Smooth muscle cell (in vitro differentiated cells): ENCODE results near the gene COL4A5. TPM values are rescaled to one million over a fixed set of nuclear protein-coding genes. Genes with fewer than 3 reads are reported as not detected.

Experiments used
- DNase-seq: peaks from one replicate; lab custom pipeline; 2025; ENCODE audit not compliant: unreplicated experiment; lab: John Stamatoyannopoulos, UW
- H2AFZ ChIP-seq: fragments of 200-600 bp; sonication (generic); 2 replicates; pipeline ENCODE4 v1.6.0; 2016; ENCODE audit warnings: antibody characterized with exemption, low read depth, mild to moderate bottlenecking
- H3F3A ChIP-seq: fragments of 200-600 bp; sonication (generic); 2 replicates; pipeline ENCODE4 v1.6.0; 2017; ENCODE audit warnings: antibody characterized with exemption, low read depth
- H3K27ac ChIP-seq: fragments of 200-600 bp; sonication (generic); 2 replicates; pipeline ENCODE4 v1.5.1; 2016; ENCODE audit warnings: low read depth, mild to moderate bottlenecking
- H3K27me3 ChIP-seq: fragments of 200-600 bp; sonication (generic); 2 replicates; pipeline ENCODE4 v1.6.1; 2016; ENCODE audit warnings: low read depth, mild to moderate bottlenecking
- H3K36me3 ChIP-seq: fragments of 200-600 bp; sonication (generic); 2 replicates; pipeline ENCODE4 v1.5.1; 2016; ENCODE audit warnings: low read depth
- H3K4me1 ChIP-seq: fragments of 200-600 bp; sonication (generic); 2 replicates; pipeline ENCODE4 v1.5.1; 2016; ENCODE audit warnings: low read depth
- H3K4me2 ChIP-seq: fragments of 200-600 bp; sonication (generic); 2 replicates; pipeline ENCODE4 v1.6.0; 2016; ENCODE audit warnings: mild to moderate bottlenecking
- H3K4me3 ChIP-seq: fragments of 200-600 bp; sonication (generic); 2 replicates; pipeline ENCODE4 v1.5.1; 2016; ENCODE audit warnings: mild to moderate bottlenecking
- H3K79me2 ChIP-seq: fragments of 200-600 bp; sonication (generic); 2 replicates; pipeline ENCODE4 v1.6.0; 2016; ENCODE audit warnings: low read depth, mild to moderate bottlenecking
- H3K9ac ChIP-seq: fragments of 200-600 bp; sonication (generic); 2 replicates; pipeline ENCODE4 v1.6.0; 2016; ENCODE audit warnings: low read depth
- H3K9me3 ChIP-seq: fragments of 200-600 bp; sonication (generic); replicated peaks from 2 replicates; pipeline ENCODE4 v1.5.1; 2016; ENCODE audit warnings: low read depth
- H4K20me1 ChIP-seq: fragments of 200-600 bp; sonication (generic); 2 replicates; pipeline ENCODE4 v1.6.0; 2016; ENCODE audit warnings: low read depth
- CTCF ChIP-seq: fragments of 200-600 bp; sonication (generic); IDR thresholded peaks from 2 replicates; pipeline ENCODE4 v1.5.1; 2017; ENCODE audit warnings: borderline replicate concordance, mild to moderate bottlenecking, antibody characterized with exemption; ENCODE audit not compliant: insufficient read depth, poor library complexity, severe bottlenecking
- WGBS: methylation state at CpG from one replicate; pipeline ENCODE4 v1.1.7; 2016; ENCODE audit warnings: low lambda C conversion rate; 5-methylcytosine and 5-hydroxymethylcytosine counted together
- polyA plus RNA-seq: library from polyadenylated mRNA; unstranded; fragments of >200 nt; fragmentation: Nextera tagmentation; extraction: Ambion mirVana; gene quantifications from 2 replicates; pipeline ENCODE4 v1.2.1, GENCODE V29; 2016
- total RNA-seq: library from RNA; depleted of rRNA; stranded (reverse); fragments of >200 nt; gene quantifications from 2 replicates; pipeline ENCODE4 v1.2.3, GENCODE V29; 2014

COL4A5 gene
- total and polyA plus RNA-seq, 2 experiments from 2014 or later = 42.3 to 101 TPM

GRCh38 chrX:108415146-108415545, 24.5 kb upstream of the COL4A5 start:
- Histone ChIP-seq H3K36me3 (no peaks in the 10 kb centered on the region), H3K4me3 (no peak overlapping the region), H3K79me2 (no peaks in the 10 kb centered on the region), H2AFZ (no peak overlapping the region), H3K4me1 (peaks cover 6% of the 10 kb centered on the region), H3K9ac (no peak overlapping the region), H3K27ac (no peak overlapping the region), H3F3A (no peaks in the 10 kb centered on the region), H3K27me3 (no peaks in the 10 kb centered on the region), H4K20me1 (no peaks in the 10 kb centered on the region), H3K9me3 (peaks cover 2% of the 10 kb centered on the region), H3K4me2 (no peak overlapping the region)
- TF ChIP-seq CTCF = no peak
- 90% methylated on average over 1 of the region's 1 CpG for WGBS
- DNase-seq = no peak

GRCh38 chrX:108415891-108416290, 23.7 kb upstream of the COL4A5 start:
- Histone ChIP-seq H3K27ac (no peak overlapping the region), H3K4me3 (no peak overlapping the region), H4K20me1 (no peaks in the 10 kb centered on the region), H3K36me3 (no peaks in the 10 kb centered on the region), H3K27me3 (no peaks in the 10 kb centered on the region), H3F3A (no peaks in the 10 kb centered on the region), H3K9me3 (peaks cover 2% of the 10 kb centered on the region), H3K4me2 (no peak overlapping the region), H3K9ac (no peak overlapping the region), H3K4me1 (peaks cover 6% of the 10 kb centered on the region), H3K79me2 (no peaks in the 10 kb centered on the region), H2AFZ (no peak overlapping the region)
- WGBS = 52% methylated on average over 2 of the region's 2 CpGs
- TF ChIP-seq CTCF = no peak
- DNase-seq = no peak

- H3K9ac ChIP-seq = no peak overlapping the region
- 67% methylated on average over 1 of the region's 1 CpG for WGBS
- DNase-seq = no peak
Observed at GRCh38 chrX:108417257-108417656, 22.4 kb upstream of the COL4A5 start.

More at GRCh38 chrX:108417257-108417656, 22.4 kb upstream of the COL4A5 start:
- no peaks in the 10 kb centered on the region for H4K20me1 ChIP-seq
- H3K27me3 ChIP-seq = no peaks in the 10 kb centered on the region
- H3K4me3 ChIP-seq = no peak overlapping the region
- no peaks in the 10 kb centered on the region for H3K79me2 ChIP-seq
- TF ChIP-seq CTCF = no peak
- no peak overlapping the region for H2AFZ ChIP-seq
- no peak overlapping the region for H3K4me2 ChIP-seq
- no peaks in the 10 kb centered on the region for H3K36me3 ChIP-seq
- H3K27ac ChIP-seq = no peak overlapping the region
- peaks cover 2% of the 10 kb centered on the region for H3K9me3 ChIP-seq
- peaks cover 3% of the 10 kb centered on the region for H3K4me1 ChIP-seq
- H3F3A ChIP-seq = no peaks in the 10 kb centered on the region
